ENCODE measurements around the gene GPC6. TPM values are rescaled to one million over a fixed set of nuclear protein-coding genes. Genes with fewer than 3 reads are reported as not detected.

The GPC6 gene
- polyA plus RNA-seq, 1 of the 3 experiments (the other 2 are of a cell fraction): 6.7 TPM

GRCh38 chr13:93435651-93436050, 209.0 kb downstream of the GPC6 start (continued):
- TF ChIP-seq TEAD4 (IDR thresholded peaks at IDR 0.05; ENCODE audit: borderline replicate concordance, insufficient read depth): no peak
- TF ChIP-seq, protein P1, sequence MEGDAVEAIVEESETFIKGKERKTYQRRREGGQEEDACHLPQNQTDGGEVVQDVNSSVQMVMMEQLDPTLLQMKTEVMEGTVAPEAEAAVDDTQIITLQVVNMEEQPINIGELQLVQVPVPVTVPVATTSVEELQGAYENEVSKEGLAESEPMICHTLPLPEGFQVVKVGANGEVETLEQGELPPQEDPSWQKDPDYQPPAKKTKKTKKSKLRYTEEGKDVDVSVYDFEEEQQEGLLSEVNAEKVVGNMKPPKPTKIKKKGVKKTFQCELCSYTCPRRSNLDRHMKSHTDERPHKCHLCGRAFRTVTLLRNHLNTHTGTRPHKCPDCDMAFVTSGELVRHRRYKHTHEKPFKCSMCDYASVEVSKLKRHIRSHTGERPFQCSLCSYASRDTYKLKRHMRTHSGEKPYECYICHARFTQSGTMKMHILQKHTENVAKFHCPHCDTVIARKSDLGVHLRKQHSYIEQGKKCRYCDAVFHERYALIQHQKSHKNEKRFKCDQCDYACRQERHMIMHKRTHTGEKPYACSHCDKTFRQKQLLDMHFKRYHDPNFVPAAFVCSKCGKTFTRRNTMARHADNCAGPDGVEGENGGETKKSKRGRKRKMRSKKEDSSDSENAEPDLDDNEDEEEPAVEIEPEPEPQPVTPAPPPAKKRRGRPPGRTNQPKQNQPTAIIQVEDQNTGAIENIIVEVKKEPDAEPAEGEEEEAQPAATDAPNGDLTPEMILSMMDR (IDR thresholded peaks at IDR 0.05): no peak

GRCh38 chr13:93437081-93437480, 210.5 kb downstream of the GPC6 start:
- no peak for DNase-seq
- ChIA-PET POLR2A (no interaction called here), CTCF (interaction anchor here (1.0 to 1.3 kb wide), 3 partner anchors 10 to 19 kb away, joined by 3 to 4 read pairs (median 3); no protein-coding TSS in a partner anchor)
- Histone ChIP-seq H3K27ac (ENCODE audit: low read depth in 2 of 2, low read length in 1 of 2) (no peak overlapping the region), H3K79me2 (ENCODE audit: insufficient read depth) (no peaks in the 10 kb centered on the region), H2AFZ (ENCODE audit: low read depth) (no peak overlapping the region), H3K9me3 (no peaks in the 10 kb centered on the region), H3K9ac (no peak overlapping the region), H3K4me2 (no peak overlapping the region), H3K36me3 (replicated peaks in 1 of 2; ENCODE audit: control insufficient read depth in 1 of 2, insufficient read depth in 2 of 2, low read length in 1 of 2) (no peaks in the 10 kb centered on the region), H3K9me2 (no peaks in the 10 kb centered on the region), H3K27me3 (ENCODE audit: insufficient read depth) (no peaks in the 10 kb centered on the region), H3K4me3 (ENCODE audit: low read depth in 2 of 2, low read length in 1 of 2) (no peak overlapping the region), H3F3A (replicated peaks; ENCODE audit: insufficient read depth) (no peaks in the 10 kb centered on the region), H4K20me1 (ENCODE audit: insufficient read depth) (no peaks in the 10 kb centered on the region), H3K4me1 (ENCODE audit: control insufficient read depth in 1 of 2, insufficient read depth in 2 of 2, low read depth in 1 of 2, low read length in 1 of 2) (no peaks in the 10 kb centered on the region; a peak in 1 of 4 replicates)
- WGBS (ENCODE audit: low lambda C conversion rate): 87% methylated on average over 4 of the region's 4 CpGs
- TF ChIP-seq FOXM1 (IDR thresholded peaks at IDR 0.05; ENCODE audit: low read depth): no peak

GRCh38 chr13:93446238-93446637, 219.6 kb downstream of the GPC6 start:
- no peak for DNase-seq
- Histone ChIP-seq H3K27me3 (ENCODE audit: insufficient read depth) (no peaks in the 10 kb centered on the region), H4K20me1 (ENCODE audit: insufficient read depth) (no peaks in the 10 kb centered on the region), H3K79me2 (ENCODE audit: insufficient read depth) (peaks cover 3% of the 10 kb centered on the region; the same call in 1 of the 2 replicates), H3K9me2 (no peaks in the 10 kb centered on the region), H3K9ac (no peak overlapping the region), H3F3A (replicated peaks; ENCODE audit: insufficient read depth) (no peaks in the 10 kb centered on the region), H3K4me1 (ENCODE audit: control insufficient read depth in 1 of 2, insufficient read depth in 2 of 2, low read depth in 1 of 2, low read length in 1 of 2) (peaks cover 5 to 9% of the 10 kb centered on the region in 2 experiments; a peak in 2 of 4 replicates), H3K27ac (ENCODE audit: low read depth in 2 of 2, low read length in 1 of 2) (no peak overlapping the region), H2AFZ (ENCODE audit: low read depth) (no peak overlapping the region), H3K9me3 (no peaks in the 10 kb centered on the region), H3K4me3 (ENCODE audit: low read depth in 2 of 2, low read length in 1 of 2) (no peak overlapping the region), H3K36me3 (replicated peaks in 1 of 2; ENCODE audit: control insufficient read depth in 1 of 2, insufficient read depth in 2 of 2, low read length in 1 of 2) (no peaks in the 10 kb centered on the region), H3K4me2 (no peak overlapping the region)
- TF ChIP-seq JUND (IDR thresholded peaks at IDR 0.05) (no peak), MEF2A (IDR thresholded peaks at IDR 0.05; ENCODE audit: borderline replicate concordance, low read depth) (no peak), MXI1 (IDR thresholded peaks at IDR 0.05; ENCODE audit: low read depth, low read length) (no peak), FOXM1 (IDR thresholded peaks at IDR 0.05; ENCODE audit: low read depth) (no peak), TEAD4 (IDR thresholded peaks at IDR 0.05; ENCODE audit: borderline replicate concordance, insufficient read depth) (no peak), RXRA (IDR thresholded peaks at IDR 0.05; ENCODE audit: borderline replicate concordance, low read depth) (no peak), NRF1 (IDR thresholded peaks at IDR 0.05; ENCODE audit: low read depth, low read length) (no peak)
- TF ChIP-seq, protein P1 (IDR thresholded peaks at IDR 0.05): no peak
- ChIA-PET CTCF (interaction anchor here (0.6 to 1.5 kb wide), 4 partner anchors 10 to 933 kb away, joined by 3 to 4 read pairs (median 3); no protein-coding TSS in a partner anchor), POLR2A (no interaction called here)
- WGBS (ENCODE audit: low lambda C conversion rate): 63% methylated on average over 2 of the region's 2 CpGs
